HS-27A (cell line): ENCODE data around the gene ELMO2.

ENCODE experiments used
- DNase-seq: peaks from one replicate; pipeline ENCODE4 v3.0.0-alpha.2; 2012; ENCODE audit warnings: low read depth, missing footprints

ELMO2 gene

GRCh38 chr20:46352370-46352938 lies 54.0 kb downstream of the ELMO2 start:
- no peak for DNase-seq

GRCh38 chr20:46351357-46352058 lies 54.9 kb downstream of the ELMO2 start:
- no peak for DNase-seq

DNA sequence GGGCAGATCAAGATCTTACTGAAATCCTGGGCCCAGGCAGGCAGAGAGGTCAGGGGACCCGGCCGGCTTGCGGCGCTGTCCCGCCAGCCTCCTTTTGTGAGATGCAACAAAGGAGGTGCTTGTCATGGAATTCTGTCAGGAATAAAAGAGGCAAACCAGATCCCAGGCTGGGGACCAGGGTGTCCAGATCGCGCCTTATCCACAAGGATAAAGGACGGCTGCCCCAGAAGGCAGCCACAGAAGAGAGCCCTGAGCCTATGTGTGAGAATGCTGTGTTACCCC lies 55.5 kb downstream of the ELMO2 start:
- DNase-seq = no peak

- DNase-seq = peak; percentile 34
Observed at GRCh38 chr20:46350201-46350985, 56.0 kb downstream of the ELMO2 start.

- DNase-seq = no peak
Observed at GRCh38 chr20:46349742-46350056, 56.7 kb downstream of the ELMO2 start.

GRCh38 chr20:46349035-46349741 lies 57.2 kb downstream of the ELMO2 start:
- DNase-seq = no peak

DNA sequence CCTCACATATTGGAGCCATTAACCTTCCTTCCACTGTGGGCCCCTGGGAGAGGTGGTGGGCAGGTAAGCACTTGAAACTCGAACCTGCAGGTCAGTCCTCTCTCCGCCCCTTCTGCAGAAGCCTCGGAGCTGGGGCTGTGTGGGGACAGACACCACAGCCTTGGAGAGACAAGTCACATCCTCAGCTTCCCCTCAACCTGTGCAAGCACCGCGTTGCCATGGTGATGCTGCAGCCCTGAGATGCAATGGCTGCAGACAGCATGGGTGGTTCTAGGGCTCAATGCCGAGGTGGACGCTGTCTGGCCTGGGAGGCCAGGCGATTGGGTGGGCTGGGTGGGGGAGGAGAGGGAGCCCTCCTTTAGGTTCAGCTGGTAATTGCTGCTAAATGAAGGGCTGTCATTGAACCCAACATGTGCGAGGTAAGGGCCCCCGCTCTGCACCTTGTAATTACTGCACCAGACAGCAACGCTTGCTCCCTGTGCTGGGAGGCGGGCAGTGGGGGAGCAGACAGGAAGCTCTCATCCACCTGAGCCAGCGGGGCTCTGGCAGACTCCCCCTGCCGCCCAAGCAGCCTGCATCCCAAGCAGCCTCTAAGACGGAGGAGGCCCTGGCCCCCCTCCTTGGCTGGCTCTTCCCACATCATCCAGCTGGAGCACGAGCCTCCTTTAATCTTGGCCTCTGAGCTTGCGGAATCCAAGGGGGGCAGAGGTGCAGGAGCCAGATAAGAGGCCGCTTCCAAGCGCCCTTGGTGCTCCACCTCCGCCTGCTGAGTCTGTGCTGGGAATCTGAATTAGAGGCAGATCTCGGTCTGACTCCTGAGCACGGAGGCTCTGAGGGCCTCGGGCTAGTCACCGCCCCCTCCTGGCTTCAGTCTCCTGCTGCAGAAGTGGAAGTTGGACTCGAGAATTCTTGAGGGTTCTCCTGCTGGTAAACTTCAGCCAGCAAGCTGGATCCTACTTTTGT lies 58.3 kb downstream of the ELMO2 start:
- no peak for DNase-seq

DNA sequence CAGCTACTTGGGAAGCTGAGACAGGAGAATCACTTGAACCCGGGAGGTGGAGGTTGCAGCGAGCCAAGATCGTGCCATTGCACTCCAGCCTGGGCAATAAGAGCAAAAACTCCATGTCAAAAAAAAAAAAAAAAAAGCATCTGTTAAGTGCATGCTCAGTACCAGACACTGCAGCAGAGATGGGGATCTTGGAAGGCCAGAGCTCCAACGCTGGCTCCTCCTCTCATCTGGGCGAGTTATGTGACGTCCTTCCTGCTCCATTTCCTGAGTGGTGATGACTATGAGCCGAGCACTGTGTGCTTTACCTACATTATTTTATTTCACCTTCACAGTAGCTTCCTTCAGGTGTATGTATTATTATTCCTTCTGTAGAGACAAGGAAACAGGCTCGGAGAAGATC lies 59.6 kb downstream of the ELMO2 start:
- no peak for DNase-seq

DNA sequence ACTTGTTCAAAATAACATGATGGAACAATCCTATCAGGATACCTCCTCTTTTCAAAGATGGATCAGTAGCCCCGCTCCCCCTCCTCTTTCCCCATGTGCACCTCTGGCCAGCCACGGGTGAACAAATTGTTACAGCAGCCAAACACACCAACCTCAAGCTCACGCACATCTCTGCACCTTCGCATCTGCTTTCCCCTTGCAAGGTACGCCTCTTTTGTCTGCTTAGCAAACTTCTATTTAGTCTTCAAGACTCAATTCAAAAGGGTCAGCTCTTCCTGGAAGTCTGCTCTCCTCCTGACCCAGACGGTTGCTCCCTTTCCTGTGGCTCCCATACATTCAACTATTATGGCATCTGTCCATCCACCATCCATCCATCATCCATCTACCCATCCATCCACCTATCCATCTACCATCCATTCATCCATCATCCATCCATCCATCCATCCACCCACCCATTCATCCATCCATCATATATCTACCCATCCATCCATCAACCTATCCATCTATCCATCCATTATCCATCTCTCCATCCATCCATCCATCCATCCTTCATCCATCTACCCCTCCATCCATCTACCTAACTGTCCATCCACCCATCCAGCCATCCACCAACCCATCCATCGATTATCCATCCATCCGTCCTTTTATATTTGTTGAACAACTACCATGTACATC lies 61.8 kb downstream of the ELMO2 start:
- DNase-seq = no peak

DNA sequence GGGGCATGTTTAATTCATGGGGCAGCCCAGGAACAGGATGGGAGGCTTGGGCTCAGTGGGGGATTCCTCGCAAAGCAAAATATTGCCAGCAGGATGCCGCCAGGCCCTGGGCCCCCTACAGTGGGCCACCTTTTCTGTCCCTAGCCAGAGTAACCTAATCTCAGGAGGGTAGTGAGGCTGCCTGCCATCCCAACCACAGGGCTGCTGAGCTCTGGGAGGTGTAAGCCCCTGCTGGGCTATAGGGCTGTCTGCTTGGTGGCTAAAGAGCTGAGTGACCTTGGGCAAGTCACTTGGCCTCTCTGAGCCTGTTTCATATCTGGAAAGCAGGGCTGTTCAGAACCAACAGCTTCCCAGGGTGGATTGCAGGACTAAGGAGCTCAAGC lies 62.4 kb downstream of the ELMO2 start:
- DNase-seq = no peak

DNA sequence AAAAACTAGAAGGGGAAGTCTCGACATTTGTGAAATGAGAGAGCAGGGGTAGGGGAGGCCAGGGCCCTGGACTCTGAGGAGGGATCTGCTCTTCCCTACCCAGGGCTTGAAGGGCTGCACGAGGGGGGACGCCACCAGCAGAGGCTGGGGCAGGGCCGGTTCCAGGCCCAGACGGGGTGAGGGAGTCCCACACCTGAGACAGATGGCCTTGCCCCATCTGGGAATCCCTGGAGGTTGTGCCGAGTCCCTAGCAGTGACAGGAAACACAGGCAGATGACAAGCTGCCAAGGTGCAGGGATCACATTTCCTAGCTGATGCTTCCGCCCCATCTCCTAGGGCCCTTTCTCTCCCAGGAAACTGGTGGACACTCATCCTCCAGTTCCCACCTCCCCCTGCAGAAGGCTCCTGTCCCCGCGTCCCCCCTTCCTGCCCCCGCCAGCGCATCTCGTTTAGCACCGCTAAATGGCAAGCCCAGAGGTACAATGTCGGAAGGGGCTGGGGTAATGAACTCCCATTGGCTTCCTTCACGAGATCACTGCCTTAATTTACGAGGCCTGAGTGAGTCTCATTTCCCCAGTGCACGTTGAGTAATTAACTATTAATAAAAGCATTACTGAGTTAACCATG lies 63.0 kb downstream of the ELMO2 start:
- DNase-seq = no peak

GRCh38 chr20:46342451-46343347 lies 63.7 kb downstream of the ELMO2 start:
- DNase-seq = no peak

DNA sequence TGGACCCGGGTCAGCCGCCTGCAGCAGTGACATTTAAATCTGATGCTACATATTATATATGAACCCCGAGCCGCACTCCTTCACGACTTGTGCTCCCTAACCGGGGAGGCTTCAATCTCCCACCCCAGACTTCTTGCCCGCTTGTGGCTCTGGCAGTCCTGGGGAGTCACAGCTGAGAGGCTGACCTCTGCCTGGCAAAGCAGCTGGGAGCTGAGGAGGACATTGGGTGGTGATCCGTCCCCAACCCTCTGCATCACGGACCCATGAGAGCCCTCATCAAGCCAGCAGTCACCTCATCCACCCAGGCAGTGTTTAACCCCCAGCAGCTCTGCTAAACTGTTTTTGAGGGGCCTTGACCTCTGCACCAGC lies 64.4 kb downstream of the ELMO2 start:
- no peak for DNase-seq

- no peak for DNase-seq
Observed at GRCh38 chr20:46341074-46342009, 65.1 kb downstream of the ELMO2 start.

DNA sequence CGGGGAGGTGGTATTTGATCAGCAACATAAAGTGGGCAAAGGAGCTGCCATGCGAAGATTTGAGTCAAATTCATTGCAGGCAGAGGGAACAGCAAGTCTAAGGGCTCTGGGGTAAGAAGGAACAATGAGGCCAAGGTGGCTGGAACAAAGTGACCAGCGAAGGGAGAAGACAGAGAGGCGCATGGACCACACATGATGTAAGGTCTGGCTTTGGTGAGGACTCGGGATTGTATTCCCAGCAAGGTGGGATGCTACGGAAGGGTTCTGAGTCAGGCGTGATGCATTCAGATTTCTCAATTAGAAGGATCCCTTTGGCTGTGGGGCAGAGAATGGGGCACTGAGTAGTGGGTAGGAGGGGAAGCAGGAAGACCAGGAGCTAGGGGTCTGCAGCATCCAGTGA lies 67.4 kb downstream of the ELMO2 start:
- DNase-seq = no peak

- DNase-seq = no peak
Observed at GRCh38 chr20:46336735-46337134, 69.7 kb downstream of the ELMO2 start.

DNA sequence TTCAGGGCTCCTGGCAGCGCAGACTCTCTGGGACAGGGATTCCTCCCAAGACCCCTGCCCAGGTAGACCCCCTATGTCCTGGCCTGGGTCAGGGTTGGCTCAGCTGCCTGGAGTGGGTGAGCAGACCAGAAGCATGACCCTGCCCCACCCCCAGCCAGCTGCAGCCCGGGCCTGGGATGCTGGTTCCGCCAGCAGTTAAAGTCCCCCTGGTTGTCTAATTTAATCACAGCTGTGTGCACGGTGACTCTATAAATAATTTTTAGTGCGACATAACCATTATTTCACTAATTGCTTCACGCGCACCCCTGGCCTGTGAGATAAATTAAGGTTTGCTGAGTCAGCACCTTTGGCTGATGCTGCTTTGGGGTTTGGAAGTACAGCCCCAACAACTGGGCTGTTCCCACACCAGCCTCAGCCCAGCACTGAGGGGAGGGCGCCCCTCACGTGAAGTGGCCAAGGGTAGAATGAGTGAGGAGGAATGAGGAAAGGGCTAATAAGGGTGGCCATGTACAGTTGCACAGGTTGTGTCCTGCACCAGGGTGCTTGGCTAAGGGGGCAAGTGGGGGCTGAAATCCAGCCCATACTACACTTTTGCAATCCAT lies 72.0 kb downstream of the ELMO2 start:
- DNase-seq = no peak
